ENCODE data around the gene TOE1. TPM values are rescaled to one million over a fixed set of nuclear protein-coding genes. Genes with fewer than 3 reads are reported as not detected.
"Not testable (repeated sequence)": the region's sequence is repeated elsewhere in the genome, so short reads cannot be mapped to it uniquely, and the experiment has no call there.

TOE1 gene
- total and polyA plus RNA-seq, 10 donors: 8.7 to 12.6 (median 11.6) TPM

- H3K9me3 ChIP-seq: no peaks in the 10 kb centered on the region
- intact Hi-C loops (cut with DNase I; ENCODE audit: low total_unique reads): no loop called here
- H3K36me3 ChIP-seq: no peaks in the 10 kb centered on the region
- H3K27ac ChIP-seq: no peak overlapping the region
- no peak for DNase-seq
- H3K4me3 ChIP-seq: no peak overlapping the region
- H3K4me1 ChIP-seq: peaks cover 0 to 11% (median 0%) of the 10 kb centered on the region in 6 donors
- TF ChIP-seq POLR2A (IDR thresholded peaks at IDR 0.05): no peak
- no peaks in the 10 kb centered on the region for H3K27me3 ChIP-seq (replicated peaks in 1 of 7)
- WGBS, 5 donors: 94 to 97% (median 96%) methylated on average over 6 of the region's 6 CpGs
Measured at GRCh38 chr1:45379524-45379923, 39.6 kb downstream of the TOE1 start.

DNA sequence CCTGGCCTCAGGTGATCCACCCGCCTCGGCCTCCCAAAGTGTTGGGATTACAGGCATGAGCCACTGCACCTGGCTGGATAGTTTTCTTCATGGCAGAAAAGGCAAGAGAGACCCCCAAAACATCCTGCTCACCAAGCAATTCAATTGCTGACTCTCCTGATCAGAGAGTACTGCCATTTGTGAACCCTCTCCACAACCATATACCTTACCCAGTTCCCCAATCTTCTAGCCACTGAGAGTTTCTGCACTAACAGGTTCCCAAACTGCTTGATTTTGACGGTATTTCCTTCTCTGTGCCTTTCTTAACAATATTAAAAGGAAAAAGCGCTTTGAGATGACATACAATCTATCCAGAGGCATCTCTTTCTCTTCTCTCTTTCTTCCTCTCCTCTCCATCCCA, 40.2 kb downstream of the TOE1 start:
- WGBS, 5 donors: 90 to 95% (median 94%) methylated on average over 4 of the region's 4 CpGs
- Histone ChIP-seq H3K9me3 (no peaks in the 10 kb centered on the region), H3K4me3 (no peak overlapping the region), H3K36me3 (peaks cover 0 to under 1% (median 0%) of the 10 kb centered on the region in 6 donors), H3K27me3 (replicated peaks in 1 of 7) (no peaks in the 10 kb centered on the region), H3K27ac (no peak overlapping the region), H3K4me1 (peaks cover 0 to 5% (median 0%) of the 10 kb centered on the region in 6 donors)
- intact Hi-C loops (cut with DNase I; ENCODE audit: low total_unique reads): no loop called here
- no peak for DNase-seq
- TF ChIP-seq POLR2A (IDR thresholded peaks at IDR 0.05) (no peak), CTCF (IDR thresholded peaks at IDR 0.05 in 8 of 11, conservative IDR thresholded peaks at IDR 0.05 in 3 of 11) (no peak), POLR2AphosphoS5 (IDR thresholded peaks at IDR 0.05) (no peak)

DNA sequence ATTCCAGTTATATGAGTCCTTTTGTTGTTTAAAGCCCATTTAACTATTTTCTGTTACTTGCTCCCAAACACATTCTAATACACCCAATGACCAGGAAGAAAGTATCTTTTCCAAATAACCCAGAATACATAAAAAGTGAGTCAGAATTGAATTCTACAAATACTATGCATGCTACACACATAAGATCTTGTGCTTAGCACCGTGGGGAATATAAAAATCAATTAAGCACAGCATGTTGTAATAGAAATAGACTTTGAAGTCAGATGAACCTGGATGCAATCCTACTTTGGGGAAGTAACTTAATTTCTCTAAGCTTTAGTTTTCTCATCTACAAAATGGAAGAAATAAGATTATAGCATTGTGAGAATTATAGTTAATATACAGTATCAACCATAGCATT, 40.8 kb downstream of the TOE1 start:
- Histone ChIP-seq H3K9me3 (no peaks in the 10 kb centered on the region), H3K4me3 (no peak overlapping the region), H3K36me3 (peaks cover 0 to 5% (median 0%) of the 10 kb centered on the region in 6 donors), H3K27ac (no peak overlapping the region), H3K27me3 (replicated peaks in 1 of 7) (no peaks in the 10 kb centered on the region), H3K4me1 (no peaks in the 10 kb centered on the region)
- DNase-seq: no peak
- WGBS, 5 donors: 78 to 91% (median 85%) methylated on average over 1 of the region's 1 CpG
- intact Hi-C loops (cut with DNase I; ENCODE audit: low total_unique reads): no loop called here
- TF ChIP-seq POLR2AphosphoS5 (IDR thresholded peaks at IDR 0.05): no peak
- TF ChIP-seq POLR2A (IDR thresholded peaks at IDR 0.05): no peak
- TF ChIP-seq CTCF (IDR thresholded peaks at IDR 0.05 in 8 of 11, conservative IDR thresholded peaks at IDR 0.05 in 3 of 11): no peak

- Histone ChIP-seq H3K4me3 (no peak overlapping the region), H3K4me1 (no peaks in the 10 kb centered on the region), H3K27me3 (replicated peaks in 1 of 7) (no peaks in the 10 kb centered on the region), H3K36me3 (peaks cover 0 to 5% (median 0%) of the 10 kb centered on the region in 6 donors), H3K27ac (no peak overlapping the region), H3K9me3 (no peaks in the 10 kb centered on the region)
- TF ChIP-seq CTCF (IDR thresholded peaks at IDR 0.05 in 8 of 11, conservative IDR thresholded peaks at IDR 0.05 in 3 of 11) (no peak), POLR2AphosphoS5 (IDR thresholded peaks at IDR 0.05) (no peak), POLR2A (IDR thresholded peaks at IDR 0.05) (no peak)
- DNase-seq: no peak
- intact Hi-C loops (cut with DNase I; ENCODE audit: low total_unique reads): no loop called here
- WGBS, 5 donors: 89 to 100% (median 98%) methylated on average over 2 of the region's 2 CpGs
Measured at GRCh38 chr1:45381243-45381642, 41.3 kb downstream of the TOE1 start.

GRCh38 chr1:45383191-45383590, 43.2 kb downstream of the TOE1 start:
- Histone ChIP-seq H3K9me3 (no peaks in the 10 kb centered on the region), H3K4me3 (no peak overlapping the region), H3K27me3 (replicated peaks in 1 of 7) (no peaks in the 10 kb centered on the region), H3K27ac (no peak overlapping the region), H3K36me3 (peaks cover 0 to 5% (median 0%) of the 10 kb centered on the region in 6 donors), H3K4me1 (no peaks in the 10 kb centered on the region)
- TF ChIP-seq POLR2AphosphoS5 (IDR thresholded peaks at IDR 0.05) (no peak), CTCF (IDR thresholded peaks at IDR 0.05 in 8 of 11, conservative IDR thresholded peaks at IDR 0.05 in 3 of 11) (no peak), POLR2A (IDR thresholded peaks at IDR 0.05) (no peak)
- intact Hi-C loops (cut with DNase I; ENCODE audit: low total_unique reads): no loop called here
- 84 to 91% (median 91%) methylated on average over 1 of the region's 1 CpG for WGBS, 5 donors
- no peak for DNase-seq

DNA sequence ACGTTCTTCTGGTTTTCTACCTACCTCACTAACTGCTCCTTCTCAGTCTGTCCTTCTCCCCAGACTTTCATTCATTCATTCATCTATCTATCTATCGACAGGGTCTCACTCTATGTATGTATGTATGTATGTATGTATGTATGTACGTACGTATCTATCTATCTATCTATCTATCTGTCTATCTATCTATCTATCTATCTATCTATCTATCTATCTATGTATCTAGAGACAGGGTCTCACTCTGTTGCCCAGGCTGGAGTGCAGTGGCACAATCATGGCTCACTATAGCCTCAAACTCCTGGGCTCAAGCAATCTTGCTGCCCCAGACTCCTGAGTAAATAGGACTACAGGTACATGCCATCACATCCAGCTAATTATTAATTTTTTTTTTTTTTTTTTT, 44.2 kb downstream of the TOE1 start:
- H3K27me3 ChIP-seq (replicated peaks in 1 of 7); H3K36me3 ChIP-seq; H3K9me3 ChIP-seq; H3K4me3 ChIP-seq; DNase-seq; H3K27ac ChIP-seq; intact Hi-C loops (cut with DNase I; ENCODE audit: low total_unique reads); H3K4me1 ChIP-seq: not testable (repeated sequence)
- 84 to 96% (median 96%) methylated on average over 4 of the region's 4 CpGs for WGBS, 5 donors
